ENCODE data around the gene DPEP3.

Gene DPEP3

GRCh38 chr16:67944690-67945391, 35.5 kb downstream of the DPEP3 start:
- no peak for TF ChIP-seq CTCF (IDR thresholded peaks at IDR 0.05; ENCODE audit: borderline replicate concordance, control extremely low read depth, extremely low read depth, insufficient read depth, missing control alignments)
- in situ Hi-C loops (cut with MboI; ENCODE audit: low sequenced_read_pairs, unreplicated experiment) = no loop called here
- no peak for DNase-seq (ENCODE audit: low spot score)

GRCh38 chr16:67943619-67944504, 36.4 kb downstream of the DPEP3 start, which contains the start of gene LCAT:
LCAT (minus strand) TSS chr16:67944120; CDS start chr16:67944101, 19 bp downstream.
- DNase-seq (ENCODE audit: low spot score) = no peak
- TF ChIP-seq CTCF (IDR thresholded peaks at IDR 0.05; ENCODE audit: borderline replicate concordance, control extremely low read depth, extremely low read depth, insufficient read depth, missing control alignments) = no peak
- in situ Hi-C loops (cut with MboI; ENCODE audit: low sequenced_read_pairs, unreplicated experiment) = no loop called here

- in situ Hi-C loops (cut with MboI; ENCODE audit: low sequenced_read_pairs, unreplicated experiment) = no loop called here
- TF ChIP-seq CTCF (IDR thresholded peaks at IDR 0.05; ENCODE audit: borderline replicate concordance, control extremely low read depth, extremely low read depth, insufficient read depth, missing control alignments) = no peak
- no peak for DNase-seq (ENCODE audit: low spot score)
These were observed 37.1 kb downstream of the DPEP3 start for GRCh38 chr16:67943256-67943618.

- in situ Hi-C loops (cut with MboI; ENCODE audit: low sequenced_read_pairs, unreplicated experiment) = no loop called here
- no peak for TF ChIP-seq CTCF (IDR thresholded peaks at IDR 0.05; ENCODE audit: borderline replicate concordance, control extremely low read depth, extremely low read depth, insufficient read depth, missing control alignments)
- DNase-seq (ENCODE audit: low spot score) = no peak
These were observed 37.6 kb downstream of the DPEP3 start for GRCh38 chr16:67942510-67943255.

- TF ChIP-seq CTCF (IDR thresholded peaks at IDR 0.05; ENCODE audit: borderline replicate concordance, control extremely low read depth, extremely low read depth, insufficient read depth, missing control alignments) = peak; percentile 60
- peak; percentile 78 for DNase-seq (ENCODE audit: low spot score)
- in situ Hi-C loops (cut with MboI; ENCODE audit: low sequenced_read_pairs, unreplicated experiment) = no loop called here
These were observed 38.1 kb downstream of the DPEP3 start for GRCh38 chr16:67942200-67942509.

GRCh38 chr16:67941469-67942199, 38.7 kb downstream of the DPEP3 start:
- no peak for DNase-seq (ENCODE audit: low spot score)
- TF ChIP-seq CTCF (IDR thresholded peaks at IDR 0.05; ENCODE audit: borderline replicate concordance, control extremely low read depth, extremely low read depth, insufficient read depth, missing control alignments) = no peak
- in situ Hi-C loops (cut with MboI; ENCODE audit: low sequenced_read_pairs, unreplicated experiment) = no loop called here

Data from GM13976 (cell line).